HEK293 (cell line): ENCODE data around the gene ITGAL.

Experiments used
- HOXC10 ChIP-seq: sonication (generic); formaldehyde crosslinking; IDR thresholded peaks from 2 replicates; pipeline ENCODE4 v1.8.1; 2023; ENCODE audit warnings: mild to moderate bottlenecking, missing genetic modification reagents
- KLF16 ChIP-seq: fragments of 450-650 bp; formaldehyde crosslinking; IDR thresholded peaks from 2 replicates; pipeline ENCODE4 v1.5.1; 2017; ENCODE audit warnings: missing biosample characterization, missing genetic modification characterization
- YY1 ChIP-seq: fragments of 450-650 bp; formaldehyde crosslinking; IDR thresholded peaks from 2 replicates; pipeline ENCODE4 v1.5.1; 2018; ENCODE audit warnings: missing biosample characterization, missing genetic modification characterization
- YY2 ChIP-seq: fragments of 450-650 bp; formaldehyde crosslinking; IDR thresholded peaks from 2 replicates; pipeline ENCODE4 v1.5.1; 2016; ENCODE audit warnings: missing biosample characterization, missing genetic modification characterization
- ZBTB48 ChIP-seq: fragments of 450-650 bp; formaldehyde crosslinking; IDR thresholded peaks from 2 replicates; pipeline ENCODE4 v1.5.1; 2016; ENCODE audit warnings: missing biosample characterization, missing genetic modification characterization
- ZBTB8A ChIP-seq: fragments of 450-650 bp; formaldehyde crosslinking; IDR thresholded peaks from 2 replicates; pipeline ENCODE4 v1.5.1; 2016; ENCODE audit warnings: missing biosample characterization, missing genetic modification characterization
- ZNF121 ChIP-seq: fragments of 450-650 bp; formaldehyde crosslinking; IDR thresholded peaks from 2 replicates; pipeline ENCODE4 v1.5.1; 2016; ENCODE audit warnings: missing biosample characterization, missing genetic modification characterization
- ZNF133 ChIP-seq: fragments of 450-650 bp; formaldehyde crosslinking; IDR thresholded peaks from 2 replicates; pipeline ENCODE4 v1.5.1; 2016; ENCODE audit warnings: missing biosample characterization, missing genetic modification characterization
- ZNF138 ChIP-seq: fragments of 450-650 bp; formaldehyde crosslinking; IDR thresholded peaks from 2 replicates; pipeline ENCODE4 v1.5.1; 2016; ENCODE audit warnings: missing biosample characterization, missing genetic modification characterization, borderline replicate concordance
- ZNF175 ChIP-seq: fragments of 450-650 bp; formaldehyde crosslinking; IDR thresholded peaks from 2 replicates; pipeline ENCODE4 v1.5.1; 2016; ENCODE audit warnings: missing biosample characterization, missing genetic modification characterization
- ZNF211 ChIP-seq: fragments of 450-650 bp; formaldehyde crosslinking; IDR thresholded peaks from 2 replicates; pipeline ENCODE4 v1.5.1; 2016; ENCODE audit warnings: low read depth, missing biosample characterization, missing genetic modification characterization
- ZNF23 ChIP-seq: fragments of 450-650 bp; formaldehyde crosslinking; IDR thresholded peaks from 2 replicates; pipeline ENCODE4 v1.5.1; 2016; ENCODE audit warnings: missing biosample characterization, missing genetic modification characterization, borderline replicate concordance
- ZNF354C ChIP-seq: fragments of 450-650 bp; formaldehyde crosslinking; IDR thresholded peaks from 2 replicates; pipeline ENCODE4 v1.5.1; 2016; ENCODE audit warnings: missing biosample characterization, missing genetic modification characterization, low read depth, borderline replicate concordance
- ZNF366 ChIP-seq: fragments of 450-650 bp; formaldehyde crosslinking; conservative IDR thresholded peaks from 2 replicates; pipeline ENCODE4 v1.5.1; 2016; ENCODE audit warnings: missing biosample characterization, missing genetic modification characterization
- ZNF510 ChIP-seq: fragments of 450-650 bp; formaldehyde crosslinking; IDR thresholded peaks from 2 replicates; pipeline ENCODE4 v1.5.1; 2018; ENCODE audit warnings: mild to moderate bottlenecking, missing genetic modification characterization, missing biosample characterization; ENCODE audit not compliant: insufficient replicate concordance
- ZNF791 ChIP-seq: fragments of 450-650 bp; formaldehyde crosslinking; IDR thresholded peaks from 2 replicates; pipeline ENCODE4 v1.5.1; 2016; ENCODE audit warnings: missing biosample characterization, missing genetic modification characterization
- TF ChIP-seq, protein P1 (sequence below): fragments of 450-650 bp; formaldehyde crosslinking; IDR thresholded peaks from 2 replicates; pipeline ENCODE4 v1.5.1; 2016; ENCODE audit warnings: missing biosample characterization, missing genetic modification characterization
- TF ChIP-seq, protein P2 (sequence below): fragments of 450-650 bp; formaldehyde crosslinking; IDR thresholded peaks from 2 replicates; pipeline ENCODE4 v1.5.1; 2016; ENCODE audit warnings: missing biosample characterization, missing genetic modification characterization
- TF ChIP-seq, protein P3 (sequence below): fragments of 450-650 bp; formaldehyde crosslinking; IDR thresholded peaks from 2 replicates; pipeline ENCODE4 v1.5.0; 2017; ENCODE audit warnings: missing biosample characterization, missing genetic modification characterization, borderline replicate concordance
- TF ChIP-seq, protein P4 (sequence below): fragments of 450-650 bp; formaldehyde crosslinking; conservative IDR thresholded peaks from 2 replicates; pipeline ENCODE4 v1.5.1; 2016; ENCODE audit warnings: low read depth, missing biosample characterization, missing genetic modification characterization
- TF ChIP-seq, protein P5 (sequence below): fragments of 450-650 bp; formaldehyde crosslinking; IDR thresholded peaks from 2 replicates; pipeline ENCODE4 v1.5.1; 2016; ENCODE audit warnings: missing biosample characterization, missing genetic modification characterization, low read depth
- TF ChIP-seq, protein P6 (sequence below): fragments of 450-650 bp; formaldehyde crosslinking; IDR thresholded peaks from 2 replicates; pipeline ENCODE4 v1.5.1; 2016; ENCODE audit warnings: missing biosample characterization, missing genetic modification characterization
- TF ChIP-seq, protein P7 (sequence below): fragments of 450-650 bp; IDR thresholded peaks from 2 replicates; pipeline ENCODE4 v1.5.1; 2018; ENCODE audit warnings: missing biosample characterization, mild to moderate bottlenecking, missing genetic modification characterization

ITGAL gene

DNA sequence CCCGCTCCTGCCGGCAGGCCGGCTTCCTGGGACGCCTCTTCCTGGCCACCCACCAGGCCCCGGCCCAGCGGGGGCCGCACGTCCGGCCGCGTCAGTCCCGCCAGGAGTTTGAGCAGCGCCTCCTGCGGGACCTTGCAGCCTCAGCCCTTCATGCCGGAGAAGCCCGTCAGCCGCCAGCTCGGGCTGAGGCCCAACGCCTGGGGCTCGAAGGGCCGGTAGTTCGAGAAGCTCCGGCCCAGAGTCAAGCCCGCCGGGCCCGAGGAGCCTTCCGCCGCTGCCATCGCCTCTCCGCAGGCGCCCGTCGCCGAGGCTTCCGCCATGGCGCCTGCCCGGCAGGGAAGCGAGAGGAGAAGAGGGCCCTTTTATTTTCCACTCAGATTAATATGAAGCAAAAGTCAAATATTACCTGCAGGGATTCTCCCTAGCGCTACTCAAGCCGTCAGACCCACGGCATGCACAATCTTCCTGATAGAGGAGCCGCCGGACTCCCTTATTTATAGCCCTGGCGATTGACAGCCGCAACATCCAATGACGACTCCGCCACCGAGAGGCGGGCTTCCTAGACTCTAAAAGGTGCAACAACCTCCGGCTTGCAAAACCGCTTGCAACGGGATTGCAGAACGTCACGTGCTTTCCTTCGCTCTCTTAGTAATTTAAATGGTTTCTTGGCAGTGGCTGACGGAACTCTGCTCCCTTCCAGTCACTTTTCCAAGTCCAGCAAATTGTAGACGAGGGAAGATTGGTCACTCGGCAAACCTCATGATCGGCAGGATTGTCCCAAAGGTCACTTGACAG is 26.9 kb upstream of the ITGAL start, which contains the start of gene SEPHS2 (continued):
- TF ChIP-seq ZNF791 (tag by site-specific recombination) (no peak), ZNF138 (tag by site-specific recombination) (no peak), ZBTB48 (tag by site-specific recombination) (no peak), HOXC10 (0 out of 2 replicates have a peak, but pooled peaks have one; percentile 21), ZNF133 (tag by site-specific recombination) (peak; percentile 55; the same call in 1 of the 2 replicates), ZNF121 (peak; percentile 48; the same call in 1 of the 2 replicates), YY2 (tag by site-specific recombination) (peak; percentile 72), ZNF23 (tag by site-specific recombination) (no peak), ZBTB8A (peak; percentile 96), ZNF211 (no peak), ZNF510 (tag by site-specific recombination) (no peak), ZNF175 (tag by site-specific recombination) (no peak), ZNF354C (tag by site-specific recombination) (no peak), KLF16 (tag by site-specific recombination) (peak; percentile 38; the same call in 1 of the 2 replicates), ZNF366 (tag by site-specific recombination) (peak; percentile 60), YY1 (peak; percentile 72)
- TF ChIP-seq, protein P1, sequence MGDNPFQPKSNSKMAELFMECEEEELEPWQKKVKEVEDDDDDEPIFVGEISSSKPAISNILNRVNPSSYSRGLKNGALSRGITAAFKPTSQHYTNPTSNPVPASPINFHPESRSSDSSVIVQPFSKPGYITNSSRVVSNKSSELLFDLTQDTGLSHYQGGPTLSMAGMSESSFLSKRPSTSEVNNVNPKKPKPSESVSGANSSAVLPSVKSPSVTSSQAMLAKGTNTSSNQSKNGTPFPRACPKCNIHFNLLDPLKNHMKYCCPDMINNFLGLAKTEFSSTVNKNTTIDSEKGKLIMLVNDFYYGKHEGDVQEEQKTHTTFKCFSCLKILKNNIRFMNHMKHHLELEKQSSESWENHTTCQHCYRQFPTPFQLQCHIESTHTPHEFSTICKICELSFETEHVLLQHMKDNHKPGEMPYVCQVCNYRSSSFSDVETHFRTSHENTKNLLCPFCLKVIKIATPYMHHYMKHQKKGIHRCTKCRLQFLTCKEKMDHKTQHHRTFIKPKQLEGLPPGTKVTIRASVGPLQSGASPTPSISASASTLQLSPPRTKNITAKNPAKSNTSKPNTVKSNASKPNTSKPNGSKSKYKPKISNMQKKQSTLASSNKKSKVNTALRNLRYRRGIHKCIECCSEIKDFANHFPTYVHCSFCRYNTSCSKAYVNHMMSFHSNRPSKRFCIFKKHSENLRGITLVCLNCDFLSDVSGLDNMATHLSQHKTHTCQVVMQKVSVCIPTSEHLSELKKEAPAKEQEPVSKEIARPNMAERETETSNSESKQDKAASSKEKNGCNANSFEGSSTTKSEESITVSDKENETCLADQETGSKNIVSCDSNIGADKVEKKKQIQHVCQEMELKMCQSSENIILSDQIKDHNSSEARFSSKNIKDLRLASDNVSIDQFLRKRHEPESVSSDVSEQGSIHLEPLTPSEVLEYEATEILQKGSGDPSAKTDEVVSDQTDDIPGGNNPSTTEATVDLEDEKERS (tag by site-specific recombination) = no peak
- TF ChIP-seq, protein P2, sequence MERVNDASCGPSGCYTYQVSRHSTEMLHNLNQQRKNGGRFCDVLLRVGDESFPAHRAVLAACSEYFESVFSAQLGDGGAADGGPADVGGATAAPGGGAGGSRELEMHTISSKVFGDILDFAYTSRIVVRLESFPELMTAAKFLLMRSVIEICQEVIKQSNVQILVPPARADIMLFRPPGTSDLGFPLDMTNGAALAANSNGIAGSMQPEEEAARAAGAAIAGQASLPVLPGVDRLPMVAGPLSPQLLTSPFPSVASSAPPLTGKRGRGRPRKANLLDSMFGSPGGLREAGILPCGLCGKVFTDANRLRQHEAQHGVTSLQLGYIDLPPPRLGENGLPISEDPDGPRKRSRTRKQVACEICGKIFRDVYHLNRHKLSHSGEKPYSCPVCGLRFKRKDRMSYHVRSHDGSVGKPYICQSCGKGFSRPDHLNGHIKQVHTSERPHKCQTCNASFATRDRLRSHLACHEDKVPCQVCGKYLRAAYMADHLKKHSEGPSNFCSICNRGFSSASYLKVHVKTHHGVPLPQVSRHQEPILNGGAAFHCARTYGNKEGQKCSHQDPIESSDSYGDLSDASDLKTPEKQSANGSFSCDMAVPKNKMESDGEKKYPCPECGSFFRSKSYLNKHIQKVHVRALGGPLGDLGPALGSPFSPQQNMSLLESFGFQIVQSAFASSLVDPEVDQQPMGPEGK = peak; percentile 85
- TF ChIP-seq, protein P3, sequence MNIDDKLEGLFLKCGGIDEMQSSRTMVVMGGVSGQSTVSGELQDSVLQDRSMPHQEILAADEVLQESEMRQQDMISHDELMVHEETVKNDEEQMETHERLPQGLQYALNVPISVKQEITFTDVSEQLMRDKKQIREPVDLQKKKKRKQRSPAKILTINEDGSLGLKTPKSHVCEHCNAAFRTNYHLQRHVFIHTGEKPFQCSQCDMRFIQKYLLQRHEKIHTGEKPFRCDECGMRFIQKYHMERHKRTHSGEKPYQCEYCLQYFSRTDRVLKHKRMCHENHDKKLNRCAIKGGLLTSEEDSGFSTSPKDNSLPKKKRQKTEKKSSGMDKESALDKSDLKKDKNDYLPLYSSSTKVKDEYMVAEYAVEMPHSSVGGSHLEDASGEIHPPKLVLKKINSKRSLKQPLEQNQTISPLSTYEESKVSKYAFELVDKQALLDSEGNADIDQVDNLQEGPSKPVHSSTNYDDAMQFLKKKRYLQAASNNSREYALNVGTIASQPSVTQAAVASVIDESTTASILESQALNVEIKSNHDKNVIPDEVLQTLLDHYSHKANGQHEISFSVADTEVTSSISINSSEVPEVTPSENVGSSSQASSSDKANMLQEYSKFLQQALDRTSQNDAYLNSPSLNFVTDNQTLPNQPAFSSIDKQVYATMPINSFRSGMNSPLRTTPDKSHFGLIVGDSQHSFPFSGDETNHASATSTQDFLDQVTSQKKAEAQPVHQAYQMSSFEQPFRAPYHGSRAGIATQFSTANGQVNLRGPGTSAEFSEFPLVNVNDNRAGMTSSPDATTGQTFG = no peak
- TF ChIP-seq, protein P4, sequence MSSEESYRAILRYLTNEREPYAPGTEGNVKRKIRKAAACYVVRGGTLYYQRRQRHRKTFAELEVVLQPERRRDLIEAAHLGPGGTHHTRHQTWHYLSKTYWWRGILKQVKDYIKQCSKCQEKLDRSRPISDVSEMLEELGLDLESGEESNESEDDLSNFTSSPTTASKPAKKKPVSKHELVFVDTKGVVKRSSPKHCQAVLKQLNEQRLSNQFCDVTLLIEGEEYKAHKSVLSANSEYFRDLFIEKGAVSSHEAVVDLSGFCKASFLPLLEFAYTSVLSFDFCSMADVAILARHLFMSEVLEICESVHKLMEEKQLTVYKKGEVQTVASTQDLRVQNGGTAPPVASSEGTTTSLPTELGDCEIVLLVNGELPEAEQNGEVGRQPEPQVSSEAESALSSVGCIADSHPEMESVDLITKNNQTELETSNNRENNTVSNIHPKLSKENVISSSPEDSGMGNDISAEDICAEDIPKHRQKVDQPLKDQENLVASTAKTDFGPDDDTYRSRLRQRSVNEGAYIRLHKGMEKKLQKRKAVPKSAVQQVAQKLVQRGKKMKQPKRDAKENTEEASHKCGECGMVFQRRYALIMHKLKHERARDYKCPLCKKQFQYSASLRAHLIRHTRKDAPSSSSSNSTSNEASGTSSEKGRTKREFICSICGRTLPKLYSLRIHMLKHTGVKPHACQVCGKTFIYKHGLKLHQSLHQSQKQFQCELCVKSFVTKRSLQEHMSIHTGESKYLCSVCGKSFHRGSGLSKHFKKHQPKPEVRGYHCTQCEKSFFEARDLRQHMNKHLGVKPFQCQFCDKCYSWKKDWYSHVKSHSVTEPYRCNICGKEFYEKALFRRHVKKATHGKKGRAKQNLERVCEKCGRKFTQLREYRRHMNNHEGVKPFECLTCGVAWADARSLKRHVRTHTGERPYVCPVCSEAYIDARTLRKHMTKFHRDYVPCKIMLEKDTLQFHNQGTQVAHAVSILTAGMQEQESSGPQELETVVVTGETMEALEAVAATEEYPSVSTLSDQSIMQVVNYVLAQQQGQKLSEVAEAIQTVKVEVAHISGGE (tag by site-specific recombination) = peak; percentile 44; the same call in 1 of the 2 replicates
- TF ChIP-seq, protein P5, sequence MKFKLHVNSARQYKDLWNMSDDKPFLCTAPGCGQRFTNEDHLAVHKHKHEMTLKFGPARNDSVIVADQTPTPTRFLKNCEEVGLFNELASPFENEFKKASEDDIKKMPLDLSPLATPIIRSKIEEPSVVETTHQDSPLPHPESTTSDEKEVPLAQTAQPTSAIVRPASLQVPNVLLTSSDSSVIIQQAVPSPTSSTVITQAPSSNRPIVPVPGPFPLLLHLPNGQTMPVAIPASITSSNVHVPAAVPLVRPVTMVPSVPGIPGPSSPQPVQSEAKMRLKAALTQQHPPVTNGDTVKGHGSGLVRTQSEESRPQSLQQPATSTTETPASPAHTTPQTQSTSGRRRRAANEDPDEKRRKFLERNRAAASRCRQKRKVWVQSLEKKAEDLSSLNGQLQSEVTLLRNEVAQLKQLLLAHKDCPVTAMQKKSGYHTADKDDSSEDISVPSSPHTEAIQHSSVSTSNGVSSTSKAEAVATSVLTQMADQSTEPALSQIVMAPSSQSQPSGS (tag by site-specific recombination) = no peak; the same call in 1 of the 2 replicates
- TF ChIP-seq, protein P6, sequence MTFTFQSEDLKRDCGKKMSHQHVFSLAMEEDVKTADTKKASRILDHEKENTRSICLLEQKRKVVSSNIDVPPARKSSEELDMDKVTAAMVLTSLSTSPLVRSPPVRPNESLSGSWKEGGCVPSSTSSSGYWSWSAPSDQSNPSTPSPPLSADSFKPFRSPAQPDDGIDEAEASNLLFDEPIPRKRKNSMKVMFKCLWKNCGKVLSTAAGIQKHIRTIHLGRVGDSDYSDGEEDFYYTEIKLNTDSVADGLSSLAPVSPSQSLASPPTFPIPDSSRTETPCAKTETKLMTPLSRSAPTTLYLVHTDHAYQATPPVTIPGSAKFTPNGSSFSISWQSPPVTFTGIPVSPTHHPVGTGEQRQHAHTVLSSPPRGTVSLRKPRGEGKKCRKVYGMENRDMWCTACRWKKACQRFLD (tag by site-specific recombination) = no peak
- TF ChIP-seq, protein P7, sequence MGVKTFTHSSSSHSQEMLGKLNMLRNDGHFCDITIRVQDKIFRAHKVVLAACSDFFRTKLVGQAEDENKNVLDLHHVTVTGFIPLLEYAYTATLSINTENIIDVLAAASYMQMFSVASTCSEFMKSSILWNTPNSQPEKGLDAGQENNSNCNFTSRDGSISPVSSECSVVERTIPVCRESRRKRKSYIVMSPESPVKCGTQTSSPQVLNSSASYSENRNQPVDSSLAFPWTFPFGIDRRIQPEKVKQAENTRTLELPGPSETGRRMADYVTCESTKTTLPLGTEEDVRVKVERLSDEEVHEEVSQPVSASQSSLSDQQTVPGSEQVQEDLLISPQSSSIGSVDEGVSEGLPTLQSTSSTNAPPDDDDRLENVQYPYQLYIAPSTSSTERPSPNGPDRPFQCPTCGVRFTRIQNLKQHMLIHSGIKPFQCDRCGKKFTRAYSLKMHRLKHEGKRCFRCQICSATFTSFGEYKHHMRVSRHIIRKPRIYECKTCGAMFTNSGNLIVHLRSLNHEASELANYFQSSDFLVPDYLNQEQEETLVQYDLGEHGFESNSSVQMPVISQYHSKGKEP (tag by site-specific recombination) = peak; percentile 100
